ENCODE measurements around the gene SLC6A20.

Gene SLC6A20

DNA sequence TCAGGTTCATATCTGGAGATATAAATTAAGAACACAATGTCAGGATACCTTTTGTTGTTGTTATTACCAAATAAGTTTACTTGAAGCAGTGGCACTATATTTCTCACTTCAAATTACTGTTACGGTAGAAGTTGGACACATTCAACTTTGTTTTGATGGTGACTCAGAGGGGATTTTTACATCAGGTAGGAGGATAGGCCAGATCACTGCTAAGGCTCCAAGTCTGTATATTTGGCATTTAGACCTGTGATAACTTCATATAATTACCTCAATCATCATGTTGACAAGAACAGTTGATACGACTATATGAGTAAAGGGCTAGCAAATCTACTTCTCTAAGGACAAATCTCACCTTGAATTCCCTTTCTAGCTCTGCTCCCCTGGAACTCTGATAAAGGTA lies 30.0 kb upstream of the SLC6A20 start:
- Histone ChIP-seq H3K27ac (ENCODE audit: low read depth, low read length, severe bottlenecking) (no peak overlapping the region), H3K4me3 (ENCODE audit: extremely low read depth, insufficient read depth, low read length, poor library complexity, severe bottlenecking) (no peak overlapping the region), H3K36me3 (ENCODE audit: control insufficient read depth, insufficient read depth, low read length) (peaks cover 22% of the 10 kb centered on the region), H3K9me3 (ENCODE audit: control insufficient read depth, low read length) (no peaks in the 10 kb centered on the region), H3K4me1 (ENCODE audit: control insufficient read depth, insufficient read depth, low read length, poor library complexity, severe bottlenecking) (no peaks in the 10 kb centered on the region)
- WGBS, 2 experiments (ENCODE audit: insufficient coverage in 2 of 2): 100% methylated on average over 1 of the region's 2 CpGs; no CpG with 5 or more reads in 1 of the 2 experiments

DNA sequence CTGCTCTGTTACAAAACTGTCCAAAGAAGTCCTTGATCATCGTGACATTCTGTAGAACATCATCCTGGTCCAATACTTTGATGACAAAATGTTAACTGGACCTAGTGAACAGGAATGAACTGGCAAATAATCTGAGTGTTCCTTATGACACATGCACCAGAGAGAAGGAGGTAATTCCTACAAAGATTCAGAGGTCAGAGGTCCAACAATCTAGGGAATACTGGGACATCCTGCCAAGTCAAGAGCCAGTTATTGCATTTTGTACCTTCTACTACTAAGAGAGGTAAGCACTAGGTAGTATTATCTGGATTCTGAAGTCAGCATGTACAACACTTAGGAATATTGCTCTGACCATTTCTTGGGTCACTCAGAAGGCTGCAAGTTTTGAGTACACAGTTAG lies 24.8 kb upstream of the SLC6A20 start:
- peaks cover 9% of the 10 kb centered on the region for H3K9me3 ChIP-seq (ENCODE audit: control insufficient read depth, low read length)
- H3K4me1 ChIP-seq (ENCODE audit: control insufficient read depth, insufficient read depth, low read length, poor library complexity, severe bottlenecking): peaks cover 4% of the 10 kb centered on the region
- H3K4me3 ChIP-seq (ENCODE audit: extremely low read depth, insufficient read depth, low read length, poor library complexity, severe bottlenecking): no peak overlapping the region
- WGBS, 2 experiments (ENCODE audit: insufficient coverage in 2 of 2): 100% methylated on average over 1 of the region's 1 CpG; no CpG with 5 or more reads in 1 of the 2 experiments
- H3K36me3 ChIP-seq (ENCODE audit: control insufficient read depth, insufficient read depth, low read length): peaks cover 3% of the 10 kb centered on the region
- no peak overlapping the region for H3K27ac ChIP-seq (ENCODE audit: low read depth, low read length, severe bottlenecking)

DNA sequence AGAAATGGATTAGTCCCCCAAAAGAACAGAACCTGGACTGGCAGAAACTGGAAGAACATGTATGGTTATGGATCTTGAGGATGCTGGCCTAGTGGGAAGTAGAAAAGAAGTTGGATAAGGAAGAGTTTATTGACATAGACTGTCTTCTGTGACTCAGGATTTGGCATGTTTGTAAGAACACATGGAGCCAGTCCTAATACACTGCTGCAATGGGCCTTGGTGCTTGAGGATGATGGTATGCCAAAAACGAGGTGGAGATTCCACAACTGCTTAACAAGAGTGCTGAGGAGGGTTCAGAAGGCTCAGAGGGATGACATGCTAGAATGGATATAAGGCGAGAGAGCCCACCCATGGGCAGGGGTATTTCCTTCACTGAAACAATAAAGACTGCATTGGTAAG lies 23.2 kb upstream of the SLC6A20 start:
- Histone ChIP-seq H3K9me3 (ENCODE audit: control insufficient read depth, low read length) (peaks cover 9% of the 10 kb centered on the region), H3K4me3 (ENCODE audit: extremely low read depth, insufficient read depth, low read length, poor library complexity, severe bottlenecking) (no peak overlapping the region), H3K4me1 (ENCODE audit: control insufficient read depth, insufficient read depth, low read length, poor library complexity, severe bottlenecking) (peaks cover 4% of the 10 kb centered on the region), H3K36me3 (ENCODE audit: control insufficient read depth, insufficient read depth, low read length) (no peaks in the 10 kb centered on the region), H3K27ac (ENCODE audit: low read depth, low read length, severe bottlenecking) (no peak overlapping the region)
- 88 to 91% methylated on average over 2 of the region's 2 CpGs for WGBS, 2 experiments (ENCODE audit: insufficient coverage in 2 of 2)

DNA sequence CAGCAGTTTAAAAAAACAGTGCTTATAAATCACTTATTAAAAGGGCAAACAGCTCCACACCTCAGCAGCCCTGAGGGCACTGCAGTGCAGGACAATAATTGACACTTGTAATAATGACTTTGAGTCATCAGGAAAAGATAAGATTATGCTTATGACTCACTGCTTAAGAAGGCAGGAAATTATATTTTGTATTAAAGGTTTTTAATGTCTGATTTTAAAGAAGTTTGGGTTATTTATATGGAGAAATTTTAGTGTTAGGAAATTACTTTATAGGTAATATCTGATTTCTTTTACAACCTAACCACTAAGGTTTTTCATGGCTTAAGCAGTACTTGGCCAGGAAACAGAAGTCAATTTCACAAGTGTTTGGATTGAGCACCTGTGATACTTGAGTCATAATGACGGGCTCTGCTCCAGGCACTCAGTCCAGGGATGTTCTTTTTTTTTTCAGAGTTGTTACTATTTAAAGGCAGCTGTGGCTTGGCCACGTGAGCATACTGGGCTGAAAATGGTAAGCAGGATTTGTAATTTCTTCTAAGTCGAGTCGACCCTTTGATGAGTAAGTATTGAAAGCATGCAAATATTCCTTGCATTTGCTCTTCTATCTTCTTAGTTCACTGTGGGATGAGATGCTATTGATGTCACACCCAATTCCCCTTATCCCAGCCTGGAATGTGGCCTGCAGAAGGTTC lies 21.6 kb upstream of the SLC6A20 start:
- Histone ChIP-seq H3K4me1 (ENCODE audit: control insufficient read depth, insufficient read depth, low read length, poor library complexity, severe bottlenecking) (peaks cover 4% of the 10 kb centered on the region), H3K9me3 (ENCODE audit: control insufficient read depth, low read length) (peaks cover 9% of the 10 kb centered on the region), H3K27ac (ENCODE audit: low read depth, low read length, severe bottlenecking) (no peak overlapping the region), H3K4me3 (ENCODE audit: extremely low read depth, insufficient read depth, low read length, poor library complexity, severe bottlenecking) (no peak overlapping the region), H3K36me3 (ENCODE audit: control insufficient read depth, insufficient read depth, low read length) (no peaks in the 10 kb centered on the region)
- 100% methylated on average over 1 of the region's 4 CpGs for WGBS, 2 experiments (ENCODE audit: insufficient coverage in 2 of 2)

DNA sequence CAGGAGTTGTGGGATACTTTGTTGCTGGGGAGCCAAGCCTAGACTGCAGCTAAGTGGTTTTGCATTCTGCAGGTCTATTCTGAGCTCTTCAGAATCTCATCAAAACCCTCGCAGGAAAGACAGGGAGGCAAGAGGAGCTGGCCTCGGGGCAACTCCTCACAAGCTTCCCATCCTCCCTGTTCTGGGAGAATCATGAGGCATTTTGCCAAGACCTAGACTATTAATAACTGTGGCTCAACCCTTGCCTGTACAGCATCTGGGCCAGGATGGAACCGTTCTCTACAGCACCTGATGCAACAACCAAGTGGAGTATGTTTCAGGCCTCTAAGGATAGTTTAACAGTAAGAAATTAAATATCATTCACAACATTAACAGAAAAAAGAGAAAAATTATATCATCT lies 20.2 kb upstream of the SLC6A20 start:
- H3K36me3 ChIP-seq (ENCODE audit: control insufficient read depth, insufficient read depth, low read length): no peaks in the 10 kb centered on the region
- no peak overlapping the region for H3K27ac ChIP-seq (ENCODE audit: low read depth, low read length, severe bottlenecking)
- WGBS, 2 experiments (ENCODE audit: insufficient coverage in 2 of 2): 96 to 100% methylated on average over 2 of the region's 3 CpGs
- H3K4me3 ChIP-seq (ENCODE audit: extremely low read depth, insufficient read depth, low read length, poor library complexity, severe bottlenecking): no peak overlapping the region
- peaks cover 4% of the 10 kb centered on the region for H3K4me1 ChIP-seq (ENCODE audit: control insufficient read depth, insufficient read depth, low read length, poor library complexity, severe bottlenecking)
- H3K9me3 ChIP-seq (ENCODE audit: control insufficient read depth, low read length): peaks cover 9% of the 10 kb centered on the region

DNA sequence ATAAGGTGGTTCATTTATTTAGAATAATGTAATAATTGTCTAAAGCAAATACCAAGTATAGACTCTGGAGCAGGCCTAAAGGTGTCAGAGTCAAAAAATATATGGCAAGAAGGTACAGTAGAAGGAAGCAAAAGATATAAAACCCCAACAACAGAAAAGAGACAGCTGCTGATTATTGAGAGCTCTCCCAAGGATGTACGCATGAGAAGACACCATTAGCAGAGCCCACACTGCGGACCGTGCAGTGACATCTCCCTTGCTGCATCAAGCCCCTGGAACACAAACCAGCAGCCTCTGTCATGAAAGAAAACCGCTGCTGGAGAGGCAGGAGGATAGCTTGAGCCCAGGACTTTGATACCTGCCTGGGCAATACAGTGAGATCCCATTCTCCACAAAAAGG lies 18.0 kb upstream of the SLC6A20 start:
- H3K4me3 ChIP-seq (ENCODE audit: extremely low read depth, insufficient read depth, low read length, poor library complexity, severe bottlenecking): no peak overlapping the region
- H3K4me1 ChIP-seq (ENCODE audit: control insufficient read depth, insufficient read depth, low read length, poor library complexity, severe bottlenecking): peaks cover 4% of the 10 kb centered on the region
- H3K36me3 ChIP-seq (ENCODE audit: control insufficient read depth, insufficient read depth, low read length): no peaks in the 10 kb centered on the region
- peaks cover 9% of the 10 kb centered on the region for H3K9me3 ChIP-seq (ENCODE audit: control insufficient read depth, low read length)
- no peak overlapping the region for H3K27ac ChIP-seq (ENCODE audit: low read depth, low read length, severe bottlenecking)
- 96 to 100% methylated on average over 1 to 3 of the region's 4 CpGs for WGBS, 2 experiments (ENCODE audit: insufficient coverage in 2 of 2)

DNA sequence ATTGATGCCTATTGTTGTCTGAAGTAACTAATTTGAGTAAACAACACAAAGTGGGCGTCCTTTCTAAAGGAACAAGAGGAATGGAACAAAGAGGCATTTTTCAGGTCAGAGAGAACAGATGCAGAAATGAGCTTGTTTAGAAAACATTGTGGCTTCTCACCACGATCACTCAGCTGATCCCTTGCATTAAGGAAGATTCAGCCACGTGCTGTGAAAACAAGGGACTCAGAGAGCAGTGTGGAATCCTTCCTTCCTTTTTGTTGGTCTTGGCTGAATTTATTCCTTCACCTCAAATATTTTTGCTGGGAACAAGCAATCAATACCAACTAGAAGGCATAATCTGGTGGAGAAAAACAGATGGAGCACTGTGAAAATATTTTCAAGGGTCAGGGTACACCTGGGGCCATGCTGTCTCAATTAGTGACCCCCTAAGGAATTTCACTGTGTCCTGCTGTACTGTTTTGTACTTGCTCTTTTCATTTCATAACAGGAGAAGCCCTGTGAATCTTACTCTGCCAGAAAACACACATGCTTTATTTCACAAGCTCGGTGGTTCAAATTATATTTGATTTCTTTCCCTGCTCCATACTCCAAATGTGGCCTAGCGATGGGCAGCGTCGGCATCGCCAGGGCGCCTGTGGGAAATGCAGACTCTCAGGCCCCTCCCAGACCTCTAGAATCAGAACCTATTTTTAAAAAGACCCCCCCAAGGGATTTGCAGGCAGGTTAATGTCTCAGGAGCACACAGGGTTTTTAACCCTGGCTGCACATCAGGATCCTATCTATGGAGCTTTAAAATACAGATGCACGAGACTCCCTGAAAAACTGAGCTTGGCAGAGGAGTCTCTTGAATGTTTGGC lies 11.6 kb upstream of the SLC6A20 start:
- Histone ChIP-seq H3K4me1 (ENCODE audit: control insufficient read depth, insufficient read depth, low read length, poor library complexity, severe bottlenecking) (no peaks in the 10 kb centered on the region), H3K36me3 (ENCODE audit: control insufficient read depth, insufficient read depth, low read length) (no peaks in the 10 kb centered on the region), H3K9me3 (ENCODE audit: control insufficient read depth, low read length) (no peaks in the 10 kb centered on the region), H3K4me3 (ENCODE audit: extremely low read depth, insufficient read depth, low read length, poor library complexity, severe bottlenecking) (no peak overlapping the region), H3K27ac (ENCODE audit: low read depth, low read length, severe bottlenecking) (no peak overlapping the region)
- 91 to 92% methylated on average over 9 to 10 of the region's 10 CpGs for WGBS, 2 experiments (ENCODE audit: insufficient coverage in 2 of 2)

DNA sequence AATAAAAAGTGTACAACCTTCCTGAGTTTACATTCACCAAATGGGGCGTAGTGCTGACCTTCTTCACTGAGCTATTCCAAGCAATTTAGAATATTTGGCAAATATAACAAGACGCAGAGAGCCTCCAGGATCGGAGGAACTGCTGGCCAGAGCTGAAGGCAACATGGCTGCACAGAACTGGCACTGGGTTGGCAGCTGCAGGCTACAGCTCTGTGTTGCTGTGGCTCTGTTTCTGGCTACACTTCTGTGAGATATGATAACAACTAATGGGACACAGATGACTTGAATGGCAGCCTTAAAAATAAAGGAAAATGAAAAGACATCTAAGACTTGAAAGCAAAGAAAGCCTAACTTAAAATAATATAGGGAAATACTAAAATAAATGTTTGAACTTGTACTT lies 10.8 kb upstream of the SLC6A20 start:
- no peak overlapping the region for H3K27ac ChIP-seq (ENCODE audit: low read depth, low read length, severe bottlenecking)

DNA sequence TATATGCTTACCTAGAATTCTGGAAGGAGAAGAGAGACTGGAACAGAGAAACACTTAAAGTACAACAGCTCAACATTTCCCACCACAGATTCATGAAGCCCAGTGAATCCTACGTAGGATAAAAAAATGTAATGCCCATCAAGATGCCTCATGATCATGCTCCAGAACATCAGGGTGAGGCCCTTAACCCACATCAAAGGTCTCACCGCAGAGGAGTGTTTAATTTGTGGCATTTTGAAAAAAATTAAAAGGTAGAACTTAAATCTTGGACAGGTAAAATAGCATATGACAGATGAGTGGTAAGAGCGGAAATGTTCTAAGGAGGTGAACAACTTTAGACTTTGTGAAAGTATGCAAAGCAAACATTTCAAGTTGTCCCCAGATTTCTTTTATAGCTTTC lies 9.7 kb upstream of the SLC6A20 start:
- WGBS, 2 experiments (ENCODE audit: insufficient coverage in 2 of 2): 80% methylated on average over 1 of the region's 3 CpGs; no CpG with 5 or more reads in 1 of the 2 experiments
- Histone ChIP-seq H3K27ac (ENCODE audit: low read depth, low read length, severe bottlenecking) (no peak overlapping the region), H3K4me3 (ENCODE audit: extremely low read depth, insufficient read depth, low read length, poor library complexity, severe bottlenecking) (no peak overlapping the region), H3K4me1 (ENCODE audit: control insufficient read depth, insufficient read depth, low read length, poor library complexity, severe bottlenecking) (no peaks in the 10 kb centered on the region), H3K9me3 (ENCODE audit: control insufficient read depth, low read length) (no peaks in the 10 kb centered on the region), H3K36me3 (ENCODE audit: control insufficient read depth, insufficient read depth, low read length) (no peaks in the 10 kb centered on the region)

More for the DNA sequence above, 10.8 kb upstream of the SLC6A20 start:
- H3K4me1 ChIP-seq (ENCODE audit: control insufficient read depth, insufficient read depth, low read length, poor library complexity, severe bottlenecking): no peaks in the 10 kb centered on the region
- H3K36me3 ChIP-seq (ENCODE audit: control insufficient read depth, insufficient read depth, low read length): no peaks in the 10 kb centered on the region
- no peaks in the 10 kb centered on the region for H3K9me3 ChIP-seq (ENCODE audit: control insufficient read depth, low read length)
- 80 to 100% methylated on average over 1 to 3 of the region's 3 CpGs for whole genome bisulfite sequencing, 2 experiments (ENCODE audit: insufficient coverage in 2 of 2)
- H3K4me3 ChIP-seq (ENCODE audit: extremely low read depth, insufficient read depth, low read length, poor library complexity, severe bottlenecking): no peak overlapping the region

DNA sequence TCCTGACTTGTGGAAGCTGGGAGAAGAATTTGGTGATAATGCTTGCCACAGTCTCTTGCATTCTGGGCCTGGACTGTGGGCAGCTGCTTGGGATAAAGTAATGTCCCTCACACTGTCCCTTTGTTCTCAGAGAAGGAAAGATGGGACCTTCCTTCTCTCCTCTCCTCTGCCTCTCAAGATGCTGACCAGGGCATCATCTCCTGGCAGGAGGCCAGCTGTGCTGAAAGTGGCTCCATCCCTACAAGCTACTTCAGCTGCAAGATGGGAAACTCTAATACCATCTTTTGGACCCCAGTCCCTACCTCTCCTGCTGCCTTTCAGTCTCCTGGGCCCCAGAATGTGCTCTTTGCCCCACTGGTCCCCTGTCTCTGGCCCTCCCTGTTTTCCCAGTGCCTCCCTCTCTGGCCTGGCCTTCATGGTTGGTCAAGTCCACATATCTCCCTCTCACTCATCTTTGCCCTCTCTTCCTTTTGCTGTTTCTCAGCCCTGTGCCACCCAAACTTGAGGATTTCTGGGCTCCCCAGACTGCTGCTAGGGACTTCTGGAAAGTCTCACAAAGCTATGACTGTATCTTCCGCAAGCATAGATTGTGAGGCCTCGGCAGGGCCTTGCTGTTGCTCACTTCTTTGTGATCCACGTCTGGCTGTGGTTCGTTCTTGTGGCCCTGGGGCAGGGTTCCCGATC lies 7.1 kb upstream of the SLC6A20 start:
- no peak overlapping the region for H3K4me3 ChIP-seq (ENCODE audit: extremely low read depth, insufficient read depth, low read length, poor library complexity, severe bottlenecking)
- no peaks in the 10 kb centered on the region for H3K4me1 ChIP-seq (ENCODE audit: control insufficient read depth, insufficient read depth, low read length, poor library complexity, severe bottlenecking)
- no peaks in the 10 kb centered on the region for H3K9me3 ChIP-seq (ENCODE audit: control insufficient read depth, low read length)
- no peaks in the 10 kb centered on the region for H3K36me3 ChIP-seq (ENCODE audit: control insufficient read depth, insufficient read depth, low read length)
- WGBS, 2 experiments (ENCODE audit: insufficient coverage in 2 of 2): 98 to 100% methylated on average over 2 to 5 of the region's 5 CpGs
- H3K27ac ChIP-seq (ENCODE audit: low read depth, low read length, severe bottlenecking): no peak overlapping the region
